ENCODE measurements around the gene GPR153. TPM values are rescaled to one million over a fixed set of nuclear protein-coding genes. Genes with fewer than 3 reads are reported as not detected.

Gene GPR153
- total RNA-seq, 3 donors from 2014 or later, result 0.50 to 0.52 (median 0.51) TPM

GRCh38 chr1:6279066-6279465 is 18.2 kb upstream of the GPR153 start:
- no peaks in the 10 kb centered on the region for H3K9me3 Mint-ChIP-seq
- no peak overlapping the region for H3K4me3 Mint-ChIP-seq
- ATAC-seq, result no peak
- H3K27me3 Mint-ChIP-seq (ENCODE audit: low read depth), result no peaks in the 10 kb centered on the region
- H3K4me1 Mint-ChIP-seq (ENCODE audit: low read depth), result no peaks in the 10 kb centered on the region
- no peaks in the 10 kb centered on the region for H3K36me3 Mint-ChIP-seq (ENCODE audit: insufficient read depth)
- no peak for DNase-seq

DNA sequence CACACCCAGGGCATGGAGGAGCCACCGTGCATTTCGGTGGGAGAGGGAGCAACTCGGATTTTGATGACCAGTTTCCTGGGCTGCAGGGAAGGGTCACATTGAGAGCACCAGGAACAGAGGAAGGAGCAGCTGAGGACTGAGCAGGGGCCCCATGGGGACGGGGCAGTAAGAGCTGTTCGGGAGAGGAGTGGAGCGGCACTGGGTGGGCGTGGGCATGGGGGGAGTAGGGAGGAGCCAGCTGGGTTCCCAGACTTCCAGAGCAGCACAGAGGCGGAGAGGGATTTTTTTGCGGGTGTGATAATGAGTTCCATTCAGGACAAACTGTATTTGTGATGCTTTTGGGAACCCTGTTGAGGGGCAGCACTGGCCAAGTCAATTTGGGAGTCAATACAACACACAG is 17.4 kb upstream of the GPR153 start:
- Mint-ChIP-seq H3K9me3 (no peaks in the 10 kb centered on the region), H3K36me3 (ENCODE audit: insufficient read depth) (no peaks in the 10 kb centered on the region), H3K27me3 (ENCODE audit: low read depth) (no peaks in the 10 kb centered on the region), H3K4me1 (ENCODE audit: low read depth) (no peaks in the 10 kb centered on the region), H3K4me3 (no peak overlapping the region)
- DNase-seq (no peak), ATAC-seq (no peak)

DNA sequence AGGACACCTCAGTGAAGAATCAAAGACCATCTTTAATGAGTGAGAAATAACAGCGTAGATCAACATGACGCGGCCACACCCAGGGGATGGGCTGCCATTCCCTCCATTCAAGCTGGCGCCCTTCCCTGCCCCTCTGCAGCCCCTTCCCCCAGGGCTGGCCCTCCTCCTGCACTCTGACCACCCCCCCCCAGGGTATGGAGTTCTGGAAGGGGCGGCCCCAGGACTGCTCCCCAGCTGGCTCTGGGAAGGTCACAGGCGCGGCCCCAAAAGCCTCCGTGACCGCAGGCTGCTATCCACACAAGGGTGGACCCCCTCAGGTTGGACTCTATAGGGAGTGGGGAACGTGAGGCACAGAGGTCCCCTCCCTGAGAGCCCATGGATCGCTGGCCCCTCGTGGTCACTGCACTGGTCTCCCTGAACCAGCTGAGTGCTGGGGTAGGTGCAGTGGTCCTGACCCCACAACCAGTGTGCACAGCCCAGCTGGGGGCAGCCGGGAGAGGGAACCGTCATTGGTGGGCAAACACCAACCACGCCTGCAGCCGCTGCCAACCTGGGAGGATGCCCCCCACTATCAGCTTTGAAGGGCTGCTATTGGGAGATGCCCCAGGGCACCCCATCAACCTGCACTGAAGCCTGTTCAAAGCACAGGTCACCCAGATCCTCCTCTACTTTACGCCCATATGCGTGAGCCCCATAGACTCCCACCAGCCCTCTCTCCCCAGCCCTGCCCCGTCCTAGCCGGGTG is 16.1 kb upstream of the GPR153 start:
- no peaks in the 10 kb centered on the region for H3K4me1 Mint-ChIP-seq (ENCODE audit: low read depth)
- ATAC-seq (no peak), DNase-seq (no peak)
- H3K9me3 Mint-ChIP-seq, result no peaks in the 10 kb centered on the region
- H3K4me3 Mint-ChIP-seq, result no peak overlapping the region
- no peaks in the 10 kb centered on the region for H3K27me3 Mint-ChIP-seq (ENCODE audit: low read depth)
- no peaks in the 10 kb centered on the region for H3K36me3 Mint-ChIP-seq (ENCODE audit: insufficient read depth)

GRCh38 chr1:6275826-6276782 is 15.2 kb upstream of the GPR153 start:
- H3K9me3 Mint-ChIP-seq, result no peaks in the 10 kb centered on the region
- no peaks in the 10 kb centered on the region for H3K36me3 Mint-ChIP-seq (ENCODE audit: insufficient read depth)
- no peaks in the 10 kb centered on the region for H3K4me1 Mint-ChIP-seq (ENCODE audit: low read depth)
- no peak for ATAC-seq
- DNase-seq, result no peak
- H3K4me3 Mint-ChIP-seq, result no peak overlapping the region
- no peaks in the 10 kb centered on the region for H3K27me3 Mint-ChIP-seq (ENCODE audit: low read depth)

GRCh38 chr1:6274622-6275139 is 13.8 kb upstream of the GPR153 start:
- ATAC-seq (no peak), DNase-seq (no peak)
- no peaks in the 10 kb centered on the region for H3K4me1 Mint-ChIP-seq (ENCODE audit: low read depth)
- no peaks in the 10 kb centered on the region for H3K27me3 Mint-ChIP-seq (ENCODE audit: low read depth)
- no peaks in the 10 kb centered on the region for H3K36me3 Mint-ChIP-seq (ENCODE audit: insufficient read depth)
- no peak overlapping the region for H3K4me3 Mint-ChIP-seq
- H3K9me3 Mint-ChIP-seq, result no peaks in the 10 kb centered on the region

DNA sequence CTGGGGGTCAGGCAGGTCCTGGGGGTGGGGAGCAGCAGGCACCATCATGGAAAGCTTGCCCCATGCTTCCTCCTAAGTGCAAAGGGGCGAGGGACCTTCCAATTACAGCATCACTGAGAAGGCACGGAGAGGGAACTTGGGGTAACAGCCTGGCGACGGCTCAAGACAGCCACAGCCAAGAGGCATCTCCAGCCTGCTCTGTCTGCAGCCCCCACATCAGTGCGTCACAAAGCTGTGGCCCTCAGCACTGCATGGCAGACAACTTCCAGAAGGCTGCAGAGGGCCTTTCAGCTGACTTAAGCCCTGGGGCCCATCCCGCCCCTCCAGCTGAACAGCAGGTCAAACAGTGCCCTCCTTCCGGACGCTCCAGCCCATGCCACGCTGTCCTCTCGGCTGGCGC is 13.2 kb upstream of the GPR153 start:
- H3K36me3 Mint-ChIP-seq (ENCODE audit: insufficient read depth), result no peaks in the 10 kb centered on the region

DNA sequence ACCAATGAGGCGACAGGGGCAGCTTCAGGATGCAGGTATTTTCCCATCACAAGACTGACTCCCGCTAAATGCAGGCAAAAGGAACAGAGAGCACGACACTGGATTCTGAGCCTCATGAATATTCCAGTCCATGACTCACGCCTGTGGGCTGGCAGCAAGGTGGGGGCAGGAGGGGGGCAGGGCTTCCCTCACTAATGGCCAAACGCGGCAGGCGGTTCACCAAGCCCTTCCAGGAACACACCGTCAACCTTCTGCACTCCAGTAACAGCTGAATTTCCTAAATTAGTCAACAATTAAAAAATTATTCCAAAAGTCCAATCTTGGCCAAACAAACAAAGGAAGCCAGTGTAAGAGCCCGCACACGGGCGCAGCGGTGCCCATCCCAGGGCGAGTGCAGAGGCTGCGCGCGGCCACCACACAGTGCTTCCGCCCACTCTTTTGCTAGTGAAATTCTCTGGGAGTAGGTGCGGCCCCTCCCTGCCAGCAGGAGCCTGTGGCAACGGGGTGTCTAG is 12.5 kb upstream of the GPR153 start:
- Mint-ChIP-seq H3K4me1 (ENCODE audit: low read depth) (no peaks in the 10 kb centered on the region), H3K9me3 (no peaks in the 10 kb centered on the region), H3K4me3 (no peak overlapping the region), H3K27me3 (ENCODE audit: low read depth) (no peaks in the 10 kb centered on the region), H3K36me3 (ENCODE audit: insufficient read depth) (no peaks in the 10 kb centered on the region)
- DNase-seq, result no peak
- ATAC-seq, result no peak

More for the DNA sequence above, 13.2 kb upstream of the GPR153 start:
- no peaks in the 10 kb centered on the region for H3K4me1 Mint-ChIP-seq (ENCODE audit: low read depth)
- no peaks in the 10 kb centered on the region for H3K27me3 Mint-ChIP-seq (ENCODE audit: low read depth)
- H3K4me3 Mint-ChIP-seq, result no peak overlapping the region
- DNase-seq (no peak), ATAC-seq (no peak)
- H3K9me3 Mint-ChIP-seq, result no peaks in the 10 kb centered on the region

DNA sequence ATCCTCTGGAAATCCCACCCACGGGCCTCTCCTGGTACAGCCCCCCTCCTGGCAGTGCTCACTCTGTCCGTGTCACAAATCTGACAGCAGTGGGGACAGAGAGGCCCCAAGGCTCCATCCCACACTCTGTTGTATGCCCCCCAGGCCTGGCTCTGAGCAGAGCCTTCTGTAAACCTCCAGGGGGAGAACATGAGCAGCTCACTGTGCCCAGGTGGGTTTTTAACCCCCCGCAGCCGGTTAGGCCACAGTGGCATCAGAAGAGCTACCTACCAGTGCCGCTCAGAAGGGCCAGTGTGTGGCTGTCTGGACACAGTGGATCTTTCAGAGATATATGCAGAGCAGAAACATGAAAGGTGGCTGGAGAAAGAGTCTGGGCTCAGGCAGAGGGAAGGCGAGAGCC is 12.0 kb upstream of the GPR153 start:
- no peaks in the 10 kb centered on the region for H3K9me3 Mint-ChIP-seq
- H3K36me3 Mint-ChIP-seq (ENCODE audit: insufficient read depth), result no peaks in the 10 kb centered on the region

GRCh38 chr1:6272452-6272851 is 11.6 kb upstream of the GPR153 start:
- no peak for DNase-seq
- Mint-ChIP-seq H3K4me3 (no peak overlapping the region), H3K9me3 (no peaks in the 10 kb centered on the region), H3K4me1 (ENCODE audit: low read depth) (no peaks in the 10 kb centered on the region), H3K27me3 (ENCODE audit: low read depth) (no peaks in the 10 kb centered on the region), H3K36me3 (ENCODE audit: insufficient read depth) (no peaks in the 10 kb centered on the region)
- no peak for ATAC-seq

More for the DNA sequence above, 12.0 kb upstream of the GPR153 start:
- no peak for DNase-seq
- Mint-ChIP-seq H3K27me3 (ENCODE audit: low read depth) (no peaks in the 10 kb centered on the region), H3K4me3 (no peak overlapping the region), H3K4me1 (ENCODE audit: low read depth) (no peaks in the 10 kb centered on the region)
- ATAC-seq, result no peak

- H3K9me3 Mint-ChIP-seq, result no peaks in the 10 kb centered on the region
- no peak overlapping the region for H3K4me3 Mint-ChIP-seq
- no peaks in the 10 kb centered on the region for H3K36me3 Mint-ChIP-seq (ENCODE audit: insufficient read depth)
- no peaks in the 10 kb centered on the region for H3K4me1 Mint-ChIP-seq (ENCODE audit: low read depth)
- no peak for ATAC-seq
- DNase-seq, result no peak
- no peaks in the 10 kb centered on the region for H3K27me3 Mint-ChIP-seq (ENCODE audit: low read depth)
Observed at GRCh38 chr1:6271554-6271953, 10.7 kb upstream of the GPR153 start.

DNA sequence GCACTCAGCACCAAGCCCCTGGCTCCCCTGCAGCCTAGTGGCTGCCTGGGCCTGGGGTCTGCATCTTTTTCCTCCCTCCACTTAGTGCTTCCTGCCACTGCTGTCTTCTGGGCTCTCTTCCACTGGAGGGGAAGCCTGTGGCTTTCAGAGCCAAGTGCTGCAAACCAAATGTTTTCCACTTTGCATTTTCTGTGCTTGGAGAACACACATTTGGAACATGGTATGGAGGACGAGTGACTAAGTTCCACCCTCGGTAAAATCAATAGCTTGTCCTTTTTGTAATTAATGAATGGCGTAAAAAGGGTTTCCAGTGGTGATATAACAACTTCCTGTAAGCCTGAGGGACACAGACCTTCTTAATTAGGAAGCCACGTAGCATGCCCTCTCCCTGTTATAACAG is 10.1 kb upstream of the GPR153 start:
- DNase-seq (no peak), ATAC-seq (no peak)
- no peaks in the 10 kb centered on the region for H3K9me3 Mint-ChIP-seq
- no peak overlapping the region for H3K4me3 Mint-ChIP-seq
- no peaks in the 10 kb centered on the region for H3K27me3 Mint-ChIP-seq (ENCODE audit: low read depth)
- H3K4me1 Mint-ChIP-seq (ENCODE audit: low read depth), result no peaks in the 10 kb centered on the region
- H3K36me3 Mint-ChIP-seq (ENCODE audit: insufficient read depth), result no peaks in the 10 kb centered on the region

GRCh38 chr1:6270401-6270800 is 9.5 kb upstream of the GPR153 start:
- H3K9me3 Mint-ChIP-seq, result no peaks in the 10 kb centered on the region
- H3K27me3 Mint-ChIP-seq (ENCODE audit: low read depth), result no peaks in the 10 kb centered on the region
- no peaks in the 10 kb centered on the region for H3K36me3 Mint-ChIP-seq (ENCODE audit: insufficient read depth)
- DNase-seq, result no peak
- ATAC-seq, result no peak
- H3K4me1 Mint-ChIP-seq (ENCODE audit: low read depth), result no peaks in the 10 kb centered on the region
- no peak overlapping the region for H3K4me3 Mint-ChIP-seq

- ATAC-seq (no peak), DNase-seq (no peak)
- no peak overlapping the region for H3K4me3 Mint-ChIP-seq
- no peaks in the 10 kb centered on the region for H3K27me3 Mint-ChIP-seq (ENCODE audit: low read depth)
- no peaks in the 10 kb centered on the region for H3K4me1 Mint-ChIP-seq (ENCODE audit: low read depth)
- no peaks in the 10 kb centered on the region for H3K36me3 Mint-ChIP-seq (ENCODE audit: insufficient read depth)
- no peaks in the 10 kb centered on the region for H3K9me3 Mint-ChIP-seq
Observed at GRCh38 chr1:6269720-6270400, 9.0 kb upstream of the GPR153 start.

- no peaks in the 10 kb centered on the region for H3K36me3 Mint-ChIP-seq (ENCODE audit: insufficient read depth)
- ATAC-seq, result no peak
Observed at GRCh38 chr1:6269296-6269695, 8.4 kb upstream of the GPR153 start.

More at GRCh38 chr1:6269296-6269695, 8.4 kb upstream of the GPR153 start:
- Mint-ChIP-seq H3K4me3 (no peak overlapping the region), H3K4me1 (ENCODE audit: low read depth) (no peaks in the 10 kb centered on the region), H3K9me3 (no peaks in the 10 kb centered on the region), H3K27me3 (ENCODE audit: low read depth) (no peaks in the 10 kb centered on the region)
- no peak for DNase-seq
